NOMO-1 treated with DMSO at 0.1 percent for 48 hours (cell line): ENCODE measurements around the gene TERT.

ENCODE experiments used
- DNase-seq: peaks from one replicate; lab custom pipeline; 2025; ENCODE audit not compliant: unreplicated experiment; lab: John Stamatoyannopoulos, UW

The TERT gene

DNA sequence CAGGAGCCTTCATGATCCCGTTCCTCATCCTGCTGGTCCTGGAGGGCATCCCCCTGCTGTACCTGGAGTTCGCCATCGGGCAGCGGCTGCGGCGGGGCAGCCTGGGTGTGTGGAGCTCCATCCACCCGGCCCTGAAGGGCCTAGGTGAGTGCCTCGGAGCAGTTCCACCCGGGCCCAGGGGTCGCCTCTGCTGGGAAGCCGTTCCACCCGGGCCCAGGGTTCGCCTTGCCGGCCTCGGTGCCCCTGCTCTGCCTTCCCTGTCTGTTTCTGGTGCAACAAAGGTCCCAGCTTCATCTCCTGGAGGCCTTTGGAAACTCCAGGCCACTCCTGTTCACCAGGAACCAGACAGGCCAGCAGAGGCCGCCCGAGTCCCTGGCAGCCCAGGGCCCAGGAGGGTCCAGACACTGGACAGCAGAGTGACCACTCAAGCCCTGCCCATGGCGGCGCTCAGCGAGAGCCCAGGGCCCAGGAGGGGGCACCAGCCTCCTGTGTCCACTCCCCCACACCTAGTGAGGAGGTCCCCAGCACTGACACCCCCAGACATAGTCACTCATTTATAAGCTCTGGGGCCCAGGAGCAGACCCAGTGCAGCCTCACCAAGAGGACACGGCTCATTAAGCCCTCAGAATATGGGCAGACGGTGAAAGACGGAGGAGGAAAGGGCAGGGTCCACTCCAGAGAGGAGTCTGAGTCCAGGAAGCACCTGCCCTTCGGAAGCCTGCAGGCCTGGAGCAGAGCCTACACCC, 86.0 kb downstream of the TERT start:
- no peak for DNase-seq

- no peak for DNase-seq
Measured at GRCh38 chr5:1208221-1208742, 86.6 kb downstream of the TERT start.

DNA sequence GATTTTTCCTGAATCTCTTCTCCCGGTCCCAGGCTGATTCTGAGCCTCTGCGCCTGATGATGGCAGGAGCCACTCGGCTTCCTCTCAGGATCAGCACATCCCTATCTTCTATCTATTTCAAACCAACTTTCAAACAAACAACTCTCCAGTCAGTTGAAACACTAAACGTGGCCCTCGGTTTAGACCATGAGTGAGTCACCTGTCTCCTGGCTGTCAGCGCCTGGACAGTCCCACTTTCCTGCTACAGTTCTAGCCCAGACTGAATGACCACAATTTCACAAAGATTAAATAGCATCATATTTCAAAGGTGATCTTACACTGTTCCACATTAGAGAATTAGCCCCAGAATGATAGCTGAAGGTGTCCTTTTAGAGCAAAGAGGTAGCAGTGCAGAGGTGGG, 87.3 kb downstream of the TERT start:
- DNase-seq, result no peak

GRCh38 chr5:1206521-1207412, 88.1 kb downstream of the TERT start:
- no peak for DNase-seq

GRCh38 chr5:1205255-1206180, 89.3 kb downstream of the TERT start:
- DNase-seq, result no peak

DNA sequence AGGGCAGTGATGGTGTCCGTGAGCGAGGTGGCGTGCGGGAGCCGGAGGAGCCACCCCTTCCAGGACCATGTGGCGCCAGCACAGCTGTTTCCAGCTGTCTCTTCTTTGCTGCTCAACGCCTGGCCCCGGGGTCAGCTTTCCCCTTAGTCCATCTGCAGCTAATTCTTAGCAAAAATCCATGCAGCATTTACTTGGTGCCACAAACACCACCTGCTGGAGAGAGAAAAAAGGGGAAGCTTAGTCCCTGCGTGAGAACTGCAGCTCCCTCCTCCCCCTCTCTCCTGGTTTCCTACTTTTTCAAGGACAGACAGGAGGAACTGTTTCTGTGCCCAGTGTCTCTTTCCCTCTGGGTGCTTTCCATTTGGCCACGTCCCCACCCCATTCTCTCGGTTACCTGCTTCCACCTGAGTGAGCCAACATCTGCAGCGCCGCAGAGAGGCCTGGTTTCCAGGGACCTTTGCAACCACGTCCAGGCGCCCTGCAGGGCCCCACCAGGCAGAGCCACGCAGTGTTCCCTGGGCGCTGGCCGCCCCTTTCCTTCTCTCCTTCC, 90.1 kb downstream of the TERT start:
- peak; percentile 76 for DNase-seq

GRCh38 chr5:1203968-1204692, 90.7 kb downstream of the TERT start:
- DNase-seq, result no peak

GRCh38 chr5:1203311-1203967, 91.4 kb downstream of the TERT start:
- no peak for DNase-seq
